BJ (cell line): ENCODE data around the gene PCDHA10. TPM values are rescaled to one million over a fixed set of nuclear protein-coding genes. Genes with fewer than 3 reads are reported as not detected.
A peak's percentile ranks its signal among the peaks of the same experiment; 100 is the strongest.
"Not testable (repeated sequence)": the region's sequence is repeated elsewhere in the genome, so short reads cannot be mapped to it uniquely, and the experiment has no call there.

Source experiments
- CTCF ChIA-PET: fragments of 350-600 bp; formaldehyde crosslinking; extraction: SDS; loops from one replicate; lab custom pipeline; 2021; ENCODE audit warnings: antibody characterized with exemption, inconsistent platforms; lab: Yijun Ruan, JAX
- POLR2A ChIA-PET: fragments of 300-600 bp; sonication (Branson Sonifier 250); formaldehyde crosslinking; extraction: SDS; loops from one replicate; lab custom pipeline; 2021; ENCODE audit warnings: antibody characterized with exemption; lab: Charles Lee
- DNase-seq: peaks from one replicate; pipeline ENCODE4 v3.0.0-alpha.2; 2011; ENCODE audit warnings: low read depth
- H3K27me3 ChIP-seq: 2 replicates; pipeline ENCODE4 v1.6.0; 2011; ENCODE audit warnings: low read length; ENCODE audit not compliant: control insufficient read depth, insufficient read depth
- H3K36me3 ChIP-seq: 2 replicates; pipeline ENCODE4 v1.5.1; 2011; ENCODE audit warnings: low read length; ENCODE audit not compliant: control insufficient read depth, insufficient read depth
- H3K4me3 ChIP-seq: 2 replicates; pipeline ENCODE4 v1.5.1; 2011; ENCODE audit warnings: low read depth, mild to moderate bottlenecking, control low read depth, low read length
- polyA minus RNA-seq: library from RNA; depleted of rRNA, polyadenylated mRNA; stranded (reverse); fragments of >200 nt; gene quantifications from 2 replicates; pipeline ENCODE4 v1.2.3, GENCODE V29; 2011; rRNA and poly(A)+ RNA removed
- polyA plus RNA-seq: library from polyadenylated mRNA; depleted of rRNA; stranded (reverse); fragments of >200 nt; gene quantifications from 2 replicates; pipeline ENCODE4 v1.2.3, GENCODE V29; 2011; rRNA removed
- TF ChIP-seq, protein P1 (sequence below): IDR thresholded peaks from 2 replicates; pipeline ENCODE4 v1.5.1; 2011; ENCODE audit warnings: low read depth, mild to moderate bottlenecking, control low read depth, inconsistent platforms, low read length, moderate library complexity; ENCODE audit not compliant: insufficient read depth

The PCDHA10 gene, protein sequence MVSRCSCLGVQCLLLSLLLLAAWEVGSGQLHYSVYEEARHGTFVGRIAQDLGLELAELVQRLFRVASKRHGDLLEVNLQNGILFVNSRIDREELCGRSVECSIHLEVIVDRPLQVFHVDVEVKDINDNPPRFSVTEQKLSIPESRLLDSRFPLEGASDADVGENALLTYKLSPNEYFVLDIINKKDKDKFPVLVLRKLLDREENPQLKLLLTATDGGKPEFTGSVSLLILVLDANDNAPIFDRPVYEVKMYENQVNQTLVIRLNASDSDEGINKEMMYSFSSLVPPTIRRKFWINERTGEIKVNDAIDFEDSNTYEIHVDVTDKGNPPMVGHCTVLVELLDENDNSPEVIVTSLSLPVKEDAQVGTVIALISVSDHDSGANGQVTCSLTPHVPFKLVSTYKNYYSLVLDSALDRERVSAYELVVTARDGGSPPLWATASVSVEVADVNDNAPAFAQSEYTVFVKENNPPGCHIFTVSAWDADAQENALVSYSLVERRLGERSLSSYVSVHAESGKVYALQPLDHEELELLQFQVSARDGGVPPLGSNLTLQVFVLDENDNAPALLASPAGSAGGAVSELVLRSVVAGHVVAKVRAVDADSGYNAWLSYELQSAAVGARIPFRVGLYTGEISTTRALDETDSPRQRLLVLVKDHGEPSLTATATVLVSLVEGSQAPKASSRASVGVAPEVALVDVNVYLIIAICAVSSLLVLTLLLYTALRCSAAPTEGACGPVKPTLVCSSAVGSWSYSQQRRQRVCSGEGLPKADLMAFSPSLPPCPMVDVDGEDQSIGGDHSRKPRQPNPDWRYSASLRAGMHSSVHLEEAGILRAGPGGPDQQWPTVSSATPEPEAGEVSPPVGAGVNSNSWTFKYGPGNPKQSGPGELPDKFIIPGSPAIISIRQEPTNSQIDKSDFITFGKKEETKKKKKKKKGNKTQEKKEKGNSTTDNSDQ
- 0.02 TPM in 2 replicates for polyA plus RNA-seq
- polyA minus RNA-seq = 0.05 and 0.10 TPM in 2 replicates

DNA sequence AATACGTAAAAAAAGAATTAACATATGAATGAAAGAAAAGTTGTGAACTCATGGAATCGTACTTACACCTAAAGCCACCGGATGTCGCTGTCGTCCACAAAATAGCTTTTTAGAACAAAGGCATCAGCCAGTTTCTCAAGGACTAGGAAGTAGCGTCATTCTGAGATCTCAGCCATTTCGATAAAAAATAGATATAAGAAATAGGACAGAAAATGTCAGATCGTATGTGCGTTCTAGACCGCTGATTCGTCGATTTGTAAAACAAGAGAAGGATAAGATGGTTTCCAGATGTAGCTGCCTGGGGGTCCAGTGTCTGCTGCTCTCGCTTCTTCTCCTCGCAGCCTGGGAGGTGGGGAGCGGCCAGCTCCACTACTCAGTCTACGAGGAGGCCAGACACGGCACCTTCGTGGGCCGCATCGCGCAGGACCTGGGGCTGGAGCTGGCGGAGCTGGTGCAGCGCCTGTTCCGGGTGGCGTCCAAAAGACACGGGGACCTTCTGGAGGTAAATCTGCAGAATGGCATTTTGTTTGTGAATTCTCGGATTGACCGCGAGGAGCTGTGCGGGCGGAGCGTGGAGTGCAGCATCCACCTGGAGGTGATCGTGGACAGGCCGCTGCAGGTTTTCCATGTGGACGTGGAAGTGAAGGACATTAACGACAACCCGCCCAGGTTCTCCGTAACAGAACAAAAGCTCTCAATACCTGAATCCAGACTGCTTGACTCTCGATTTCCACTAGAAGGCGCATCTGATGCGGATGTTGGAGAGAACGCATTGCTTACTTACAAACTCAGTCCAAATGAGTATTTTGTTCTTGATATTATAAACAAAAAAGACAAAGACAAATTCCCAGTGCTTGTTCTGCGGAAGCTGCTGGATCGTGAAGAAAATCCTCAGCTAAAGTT, at the start of gene PCDHA10:
Gene PCDHA10 (plus strand): TSS at position 126 of the 903 bp plus-strand sequence. CDS start 152 bp downstream, at position 278.
- DNase-seq = no peak
- POLR2A ChIA-PET = no interaction called here
- TF ChIP-seq, protein P1, sequence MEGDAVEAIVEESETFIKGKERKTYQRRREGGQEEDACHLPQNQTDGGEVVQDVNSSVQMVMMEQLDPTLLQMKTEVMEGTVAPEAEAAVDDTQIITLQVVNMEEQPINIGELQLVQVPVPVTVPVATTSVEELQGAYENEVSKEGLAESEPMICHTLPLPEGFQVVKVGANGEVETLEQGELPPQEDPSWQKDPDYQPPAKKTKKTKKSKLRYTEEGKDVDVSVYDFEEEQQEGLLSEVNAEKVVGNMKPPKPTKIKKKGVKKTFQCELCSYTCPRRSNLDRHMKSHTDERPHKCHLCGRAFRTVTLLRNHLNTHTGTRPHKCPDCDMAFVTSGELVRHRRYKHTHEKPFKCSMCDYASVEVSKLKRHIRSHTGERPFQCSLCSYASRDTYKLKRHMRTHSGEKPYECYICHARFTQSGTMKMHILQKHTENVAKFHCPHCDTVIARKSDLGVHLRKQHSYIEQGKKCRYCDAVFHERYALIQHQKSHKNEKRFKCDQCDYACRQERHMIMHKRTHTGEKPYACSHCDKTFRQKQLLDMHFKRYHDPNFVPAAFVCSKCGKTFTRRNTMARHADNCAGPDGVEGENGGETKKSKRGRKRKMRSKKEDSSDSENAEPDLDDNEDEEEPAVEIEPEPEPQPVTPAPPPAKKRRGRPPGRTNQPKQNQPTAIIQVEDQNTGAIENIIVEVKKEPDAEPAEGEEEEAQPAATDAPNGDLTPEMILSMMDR = no peak
- CTCF ChIA-PET = interaction anchor here (0.6 to 0.9 kb wide), 2 partner anchors 14 to 1676 kb away, joined by 3 read pairs; no protein-coding TSS in a partner anchor
- Histone ChIP-seq H3K4me3 (no peak within 1 kb of the TSS), H3K36me3 (no peaks in the 10 kb centered on the region), H3K27me3 (no peaks in the 10 kb centered on the region)

DNA sequence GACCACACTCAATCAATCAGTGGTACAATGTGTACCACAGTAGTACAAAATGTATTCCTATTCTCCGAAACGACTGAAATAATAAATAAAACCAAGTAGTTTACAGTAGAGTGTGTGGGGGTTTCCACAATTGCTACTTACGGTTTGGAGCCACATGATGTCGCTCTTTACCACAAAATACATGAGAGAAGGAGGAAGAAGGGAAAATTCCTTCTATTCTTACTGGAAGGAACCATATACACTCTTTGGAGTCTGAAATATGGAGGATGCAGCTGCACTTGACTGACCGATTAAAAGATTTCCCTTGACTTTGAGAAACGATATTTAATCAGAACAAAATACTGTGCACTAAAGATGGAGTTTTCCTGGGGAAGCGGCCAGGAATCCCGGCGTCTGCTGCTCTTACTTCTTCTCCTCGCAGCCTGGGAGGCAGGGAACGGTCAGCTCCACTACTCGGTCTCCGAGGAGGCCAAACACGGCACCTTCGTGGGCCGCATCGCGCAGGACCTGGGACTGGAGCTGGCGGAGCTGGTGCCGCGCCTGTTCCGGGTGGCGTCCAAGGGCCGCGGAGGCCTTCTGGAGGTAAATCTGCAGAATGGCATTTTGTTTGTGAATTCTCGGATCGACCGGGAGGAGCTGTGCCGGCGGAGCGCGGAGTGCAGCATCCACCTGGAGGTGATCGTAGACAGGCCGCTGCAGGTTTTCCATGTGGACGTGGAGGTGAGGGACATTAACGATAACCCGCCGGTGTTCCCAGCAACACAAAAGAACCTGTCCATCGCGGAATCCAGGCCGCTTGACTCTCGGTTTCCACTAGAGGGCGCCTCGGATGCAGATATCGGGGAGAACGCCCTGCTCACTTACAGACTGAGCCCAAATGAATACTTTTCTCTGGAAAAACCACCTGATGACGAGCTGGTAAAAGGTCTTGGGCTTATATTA, 48.6 kb upstream of the PCDHA10 start, which contains the start of gene PCDHA4:
Gene PCDHA4 (plus strand): TSS at position 235 of the 942 bp plus-strand sequence.
- POLR2A ChIA-PET = no interaction called here
- Histone ChIP-seq H3K36me3 (no peaks in the 10 kb centered on the region), H3K4me3 (peak within 1 kb of the TSS; percentile 32), H3K27me3 (no peaks in the 10 kb centered on the region)
- CTCF ChIA-PET = interaction anchor here (0.6 to 1.6 kb wide), 3 partner anchors 10 to 172 kb away, joined by 3 to 4 read pairs (median 3); no protein-coding TSS in a partner anchor
- DNase-seq = no peak
- TF ChIP-seq, protein P1 = peak; percentile 38

DNA sequence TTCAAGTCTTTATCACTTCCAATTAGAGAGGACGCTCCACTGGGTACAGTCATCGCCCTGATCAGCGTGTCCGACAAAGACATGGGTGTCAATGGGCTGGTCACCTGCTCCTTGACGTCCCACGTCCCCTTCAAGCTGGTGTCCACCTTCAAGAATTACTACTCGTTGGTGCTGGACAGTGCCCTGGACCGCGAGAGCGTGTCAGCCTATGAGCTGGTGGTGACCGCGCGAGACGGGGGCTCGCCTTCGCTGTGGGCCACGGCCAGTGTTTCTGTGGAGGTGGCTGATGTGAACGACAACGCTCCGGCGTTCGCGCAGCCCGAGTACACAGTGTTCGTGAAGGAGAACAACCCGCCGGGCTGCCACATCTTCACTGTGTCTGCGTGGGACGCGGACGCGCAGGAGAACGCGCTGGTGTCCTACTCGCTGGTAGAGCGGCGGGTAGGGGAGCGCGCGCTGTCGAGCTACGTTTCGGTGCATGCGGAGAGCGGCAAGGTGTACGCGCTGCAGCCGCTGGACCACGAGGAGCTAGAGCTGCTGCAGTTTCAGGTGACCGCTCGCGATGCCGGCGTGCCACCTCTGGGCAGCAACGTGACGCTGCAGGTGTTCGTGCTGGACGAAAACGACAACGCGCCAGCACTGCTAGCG, 47.3 kb upstream of the PCDHA10 start:
- CTCF ChIA-PET = interaction anchor here (0.6 to 1.6 kb wide), 4 partner anchors 9 to 871 kb away, joined by 3 to 4 read pairs (median 3); no protein-coding TSS in a partner anchor
- POLR2A ChIA-PET, H3K4me3 ChIP-seq, H3K27me3 ChIP-seq, DNase-seq, H3K36me3 ChIP-seq: not testable (repeated sequence)

DNA sequence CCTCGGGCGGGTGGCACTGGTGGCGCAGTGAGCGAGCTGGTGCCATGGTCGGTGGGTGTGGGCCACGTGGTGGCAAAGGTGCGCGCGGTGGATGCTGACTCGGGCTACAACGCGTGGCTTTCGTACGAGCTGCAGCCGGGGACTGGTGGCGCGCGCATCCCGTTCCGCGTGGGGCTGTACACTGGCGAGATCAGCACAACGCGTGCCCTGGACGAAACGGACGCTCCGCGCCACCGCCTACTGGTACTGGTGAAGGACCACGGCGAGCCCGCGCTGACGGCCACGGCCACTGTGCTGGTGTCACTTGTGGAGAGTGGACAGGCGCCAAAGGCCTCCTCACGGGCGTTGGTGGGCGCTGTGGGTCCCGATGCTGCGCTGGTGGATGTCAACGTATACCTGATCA, 46.8 kb upstream of the PCDHA10 start:
- Histone ChIP-seq H3K27me3 (no peaks in the 10 kb centered on the region), H3K4me3 (no peak overlapping the region), H3K36me3 (no peaks in the 10 kb centered on the region)
- CTCF ChIA-PET = no interaction called here
- DNase-seq = no peak
- POLR2A ChIA-PET = no interaction called here
- TF ChIP-seq, protein P1 = no peak
